K562 (cell line): ENCODE data around the gene LHB. TPM values are rescaled to one million over a fixed set of nuclear protein-coding genes. Genes with fewer than 3 reads are reported as not detected.
A peak's percentile ranks its signal among the peaks of the same experiment; 100 is the strongest.

Experiments used
- ATAC-seq: fragments of 200-7000 bp; cut with Tn5 transposase; 3 replicates; pipeline ENCODE4 v1.9.1; 2020; ENCODE audit warnings: moderate library complexity
- BruUV-seq: library from RNA; stranded (reverse); fragments of 400-500 nt; replicated peaks from 2 replicates; lab custom pipeline; 2021; lab: Mats Ljungman, UMichigan
- CTCF ChIA-PET: fragments of 300-600 bp; formaldehyde crosslinking; extraction: SDS; loops from one replicate; lab custom pipeline; 2021; ENCODE audit warnings: low intra/inter-chr PET ratio; lab: Yijun Ruan, JAX
- POLR2A ChIA-PET: fragments of 300-600, 350-650 bp; sonication (Branson Sonifier 250); formaldehyde crosslinking; extraction: SDS; loops from one replicate; lab custom pipeline; 2021; ENCODE audit warnings: antibody characterized with exemption, inconsistent platforms; lab: Yijun Ruan, JAX
- DNase-seq, 4 experiments: peaks; one replicate each; pipeline versions ENCODE4 v3.0.0 to v3.0.0-alpha.2; 2011 to 2018; ENCODE audit warnings: low spot score in 3 of 4, mixed read lengths in 3 of 4; ENCODE audit errors: extremely low read depth in 1 of 4
- FAIRE-seq: peaks from 2 replicates; lab custom pipeline; 2011; peaks lifted over from hg19 to GRCh38; lab: Jason Lieb, UNC
- H2AFZ ChIP-seq: 2 replicates; pipeline ENCODE4 v1.6.0; 2011; ENCODE audit warnings: low read depth, low read length, control low read depth, inconsistent platforms
- H3K27ac ChIP-seq: fragments of 200-600 bp; 3 replicates; pipeline ENCODE4 v1.8.0; 2011; ENCODE audit warnings: low read depth, mild to moderate bottlenecking, control low read depth, inconsistent platforms, low read length, moderate library complexity, mixed read lengths; ENCODE audit errors: extremely low read depth
- H3K27me3 ChIP-seq, 2 experiments: fragments of 300-600 bp in 1 of 2; 2 replicates in 1 of 2; 3 replicates in 1 of 2; pipeline versions ENCODE4 v1.6.0 to v1.8.0; 2011; ENCODE audit warnings: inconsistent platforms in 2 of 2, low read length in 2 of 2, mild to moderate bottlenecking in 1 of 2, mixed read lengths in 1 of 2, moderate library complexity in 1 of 2; ENCODE audit not compliant: control insufficient read depth in 2 of 2, insufficient read depth in 2 of 2
- H3K36me3 ChIP-seq: fragments of 300-600 bp; 3 replicates; pipeline ENCODE4 v1.8.0; 2011; ENCODE audit warnings: mild to moderate bottlenecking, low read length, inconsistent platforms; ENCODE audit not compliant: control insufficient read depth, insufficient read depth
- H3K4me1 ChIP-seq, 2 experiments: fragments of 200-600 bp in 1 of 2; replicated peaks in 1 of 2; 2 replicates in 1 of 2; 3 replicates in 1 of 2; pipeline versions ENCODE4 v1.5.1 to v1.8.0; 2011; ENCODE audit warnings: inconsistent platforms in 2 of 2, low read length in 2 of 2, mild to moderate bottlenecking in 1 of 2, mixed read lengths in 1 of 2, moderate library complexity in 1 of 2; ENCODE audit not compliant: control insufficient read depth in 2 of 2, insufficient read depth in 2 of 2
- H3K4me2 ChIP-seq: 2 replicates; pipeline ENCODE4 v1.6.1; 2011; ENCODE audit warnings: low read length, control low read depth, inconsistent platforms, mixed read lengths; ENCODE audit not compliant: insufficient read depth
- H3K4me3 ChIP-seq: fragments of 200-600 bp; sonication (generic), shearing (Covaris generic); 2 replicates; pipeline ENCODE4 v1.5.1; 2016; ENCODE audit warnings: control low read depth, inconsistent platforms
- H3K79me2 ChIP-seq: fragments of 200-600 bp; 3 replicates; pipeline ENCODE4 v1.8.0; 2011; ENCODE audit warnings: low read length, inconsistent platforms; ENCODE audit not compliant: control insufficient read depth, insufficient read depth
- H3K9ac ChIP-seq, 2 experiments: 2 replicates each; pipeline versions ENCODE4 v1.6.0 to v1.6.1; 2011; ENCODE audit warnings: low read depth in 2 of 2, low read length in 2 of 2, control low read depth in 1 of 2, inconsistent platforms in 1 of 2, mild to moderate bottlenecking in 1 of 2, mixed read lengths in 1 of 2; ENCODE audit not compliant: insufficient read depth in 1 of 2
- H3K9me1 ChIP-seq: one replicate; pipeline ENCODE4 v1.6.0; 2011; ENCODE audit warnings: inconsistent platforms, mild to moderate bottlenecking, low read length, moderate library complexity; ENCODE audit not compliant: control insufficient read depth, insufficient read depth
- H3K9me3 ChIP-seq: replicated peaks from 2 replicates; pipeline ENCODE4 v1.5.1; 2011; ENCODE audit warnings: low read depth, low read length, inconsistent platforms; ENCODE audit not compliant: control insufficient read depth, insufficient read depth
- H4K20me1 ChIP-seq: replicated peaks from 2 replicates; pipeline ENCODE4 v1.6.1; 2011; ENCODE audit warnings: low read length, inconsistent platforms, mixed read lengths; ENCODE audit not compliant: control insufficient read depth, insufficient read depth
- MYC ChIP-seq, 2 experiments: fragments of 250-450 bp in 1 of 2; sonication (Bioruptor Pico) in 1 of 2; IDR thresholded peaks; 2 replicates each; pipeline versions ENCODE4 v1.5.1 to v1.6.1; 2012 to 2021; ENCODE audit warnings: low read depth in 2 of 2, borderline replicate concordance in 1 of 2, improper control_type of control experiment in 1 of 2, low read length in 1 of 2, mild to moderate bottlenecking in 1 of 2, moderate library complexity in 1 of 2
- RBM14 ChIP-seq: fragments of 200-400 bp; formaldehyde crosslinking; IDR thresholded peaks from 2 replicates; pipeline ENCODE4 v1.6.1; 2018; ENCODE audit warnings: low read depth, mild to moderate bottlenecking, low read length, moderate library complexity, borderline replicate concordance; ENCODE audit not compliant: insufficient read depth
- UBTF ChIP-seq, 2 experiments: IDR thresholded peaks; 2 replicates each; pipeline ENCODE4 v1.6.1; 2012; ENCODE audit warnings: improper control_type of control experiment in 2 of 2, low read depth in 2 of 2, low read length in 2 of 2, borderline replicate concordance in 1 of 2
- ZBTB7A ChIP-seq: IDR thresholded peaks from 2 replicates; pipeline ENCODE4 v1.6.1; 2011; ENCODE audit warnings: low read depth, mild to moderate bottlenecking, low read length, moderate library complexity, borderline replicate concordance; ENCODE audit not compliant: control insufficient read depth
- WGBS: fragments of 100-300 bp; shearing (Covaris generic); methylation state at CpG from one replicate; pipeline ENCODE4 v1.1.6; 2016; ENCODE audit warnings: low coverage, mixed read lengths; ENCODE audit not compliant: insufficient coverage; ENCODE audit errors: missing lambda C conversion rate; 5-methylcytosine and 5-hydroxymethylcytosine counted together
- in situ Hi-C: fragments of 300-500 bp; cut with MboI; formaldehyde crosslinking; loops from 4 replicates; pipeline ENCODE4 v1.15.0; 2018; ENCODE audit warnings: inconsistent platforms, mixed read lengths
- intact Hi-C: fragments of 100-400 bp; cut with micrococcal nuclease; formaldehyde crosslinking; loops from 2 replicates; pipeline ENCODE4 v1.14.2; 2022
- polyA plus RNA-seq, 8 experiments: library from polyadenylated mRNA; depleted of rRNA in 4 of 8; stranded (reverse) in 5 of 8; unstranded in 3 of 8; fragments of >200 nt; fragmentation: Nextera tagmentation in 2 of 8; fragmentation: Illumina TruSeq in 1 of 8; extraction: Ambion mirVana in 2 of 8; extraction: Trizol in 1 of 8; gene quantifications; 2 replicates each; pipeline versions ENCODE4 v1.2.1 to v1.2.3, GENCODE V29; 2011 to 2014; ENCODE audit warnings: inconsistent platforms in 1 of 8, missing spikeins in 1 of 8
- total RNA-seq, 7 experiments: library from RNA; depleted of rRNA in 6 of 7; stranded (reverse); fragments of >200 nt in 6 of 7; fragmentation: Illumina TruSeq in 2 of 7; extraction: Trizol in 2 of 7; gene quantifications; 2 replicates each; pipeline versions ENCODE4 v1.2.1 to v1.2.3, GENCODE V29; 2011 to 2021; ENCODE audit warnings: low replicate concordance in 1 of 7

Gene LHB
- total and polyA plus RNA-seq, 9 of the 15 experiments (the other 6 are each of a cell fraction or from before 2014, with no cell fraction given): 0.54 TPM; not detected in 8

- ChIA-PET CTCF (interaction anchor here (0.7 kb wide), 1 partner anchor 148 kb away, joined by 8 read pairs; no protein-coding TSS in a partner anchor), POLR2A (interaction anchor here (0.6 to 1.2 kb wide), 2 partner anchors 99 to 150 kb away, joined by 3 read pairs; partner anchors contain the start of gene FTL)
- H3K9ac ChIP-seq: peak within 1 kb of the TSS in 1 of 2 experiments; percentile 64; a peak in 2 of 4 replicates
- WGBS: 3% methylated on average over 11 of the region's 53 CpGs
- DNase-seq: peak; percentile 41 to 74 (median 60)
- H3K36me3 ChIP-seq: no peaks in the 10 kb centered on the region
- intact Hi-C loops (no loop called here), in situ Hi-C loops (no loop called here)
- H3K9me1 ChIP-seq: no peaks in the 10 kb centered on the region
- no peaks in the 10 kb centered on the region for H3K79me2 ChIP-seq
- no peak within 1 kb of the TSS for H2AFZ ChIP-seq
- no TSS peak for BruUV-seq
- H4K20me1 ChIP-seq: no peaks in the 10 kb centered on the region
- FAIRE-seq: no peak
- peaks cover 26 to 61% of the 10 kb centered on the region in 2 experiments; a peak in 4 of 5 replicates for H3K27me3 ChIP-seq
- no peak within 1 kb of the TSS for H3K4me2 ChIP-seq
- H3K4me1 ChIP-seq: peaks cover 0 to 25% of the 10 kb centered on the region in 2 experiments; a peak in 4 of 5 replicates
- no peak within 1 kb of the TSS for H3K27ac ChIP-seq
- ATAC-seq: peak; percentile 86
- no peaks in the 10 kb centered on the region for H3K9me3 ChIP-seq
- H3K4me3 ChIP-seq: no peak within 1 kb of the TSS
- TF ChIP-seq RBM14 (no peak), MYC (IDR thresholded peaks at IDR 0.05; ENCODE audit: low read depth, low read length) (no peak), MYC (CRISPR knock-in tag; IDR thresholded peaks at IDR 0.05; ENCODE audit: borderline replicate concordance, low read depth) (no peak), ZBTB7A (0 out of 2 replicates have a peak, but pooled peaks have one; percentile 20), UBTF (IDR thresholded peaks at IDR 0.05; ENCODE audit: borderline replicate concordance in 1 of 2, low read depth in 2 of 2, low read length in 2 of 2) (0 out of 4 replicates have a peak, but pooled peaks of 1 of the 2 experiments have one; percentile 72)
Observed at GRCh38 chr19:49064768-49065611, 48.1 kb upstream of the LHB start, which contains the start of gene NTF4. NTF4 (minus strand) TSS chr19:49064818; CDS start chr19:49061997, 2,821 bp downstream.
